ENCODE measurements around the gene ME3.
A peak's percentile ranks its signal among the peaks of the same experiment; 100 is the strongest.
"Not testable (repeated sequence)": the region's sequence is repeated elsewhere in the genome, so short reads cannot be mapped to it uniquely, and the experiment has no call there.

ME3 gene

DNA sequence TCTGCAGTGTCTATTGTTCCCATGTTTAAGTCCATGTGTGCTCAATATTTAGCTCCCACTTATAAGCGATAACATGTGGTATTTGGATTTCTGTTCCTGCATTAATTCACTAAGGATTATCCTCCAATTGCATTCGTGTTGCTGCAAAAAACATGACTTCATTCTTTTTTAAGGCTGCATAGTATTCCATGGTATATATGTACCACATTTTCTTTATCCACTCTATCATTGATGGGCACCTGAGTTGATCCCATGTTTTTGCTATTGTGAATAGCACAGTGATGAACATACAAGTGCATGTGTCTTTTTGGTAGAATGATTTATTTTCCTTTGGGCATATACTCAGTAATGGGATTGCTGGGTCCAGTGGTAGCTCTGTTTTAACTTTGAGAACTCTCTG, 109.6 kb downstream of the ME3 start:
- DNase-seq, result not testable (repeated sequence)

DNA sequence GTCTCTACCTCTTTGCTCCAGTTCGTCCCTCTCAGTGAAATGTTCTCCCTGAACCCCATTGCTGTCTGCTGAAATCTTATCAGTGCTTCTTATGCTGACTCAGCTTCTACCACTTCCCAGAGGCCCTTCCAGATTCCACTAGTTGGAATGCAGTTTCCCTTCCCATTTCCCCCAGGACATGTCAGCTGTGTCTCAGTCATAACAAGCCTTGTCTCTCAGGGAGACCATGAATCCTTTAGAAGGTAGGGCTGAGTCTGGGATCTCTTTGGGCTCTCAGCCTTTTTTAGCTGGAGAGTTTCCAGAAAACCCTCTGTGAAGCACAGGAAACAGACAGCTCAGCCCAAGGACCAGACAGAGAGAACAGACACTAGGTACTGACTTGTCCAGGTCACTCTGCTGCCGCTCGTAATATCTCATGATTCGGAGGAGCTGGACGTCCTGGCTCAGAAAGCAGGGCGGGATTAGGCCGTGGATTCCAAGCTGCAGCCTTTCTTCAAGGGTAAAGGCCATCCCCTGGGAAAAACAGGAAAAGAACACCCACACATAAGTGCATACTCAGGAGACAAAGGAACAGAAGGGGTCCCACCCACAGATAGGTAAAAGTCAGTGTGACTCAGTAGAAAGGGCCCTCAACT, 113.0 kb downstream of the ME3 start:
- DNase-seq, result no peak

DNA sequence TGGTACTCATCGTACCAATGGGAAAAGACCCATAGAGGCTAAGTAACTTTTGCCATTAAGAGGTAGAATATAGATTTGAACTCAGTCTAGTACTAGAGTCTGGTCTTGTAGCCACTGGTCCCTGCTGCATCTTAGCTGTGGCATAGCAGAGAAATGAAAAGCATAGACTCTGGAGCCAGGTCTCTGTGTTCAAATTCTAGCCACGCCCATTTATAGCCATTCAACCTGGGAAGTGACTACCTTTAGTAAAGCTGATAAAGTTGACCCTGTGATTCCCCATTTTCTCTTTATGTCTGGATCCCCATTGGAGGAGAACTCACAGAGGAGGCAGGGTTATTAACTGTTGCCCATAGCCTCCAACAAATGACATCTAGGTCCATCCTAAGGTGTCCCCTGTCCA, 113.6 kb downstream of the ME3 start:
- DNase-seq, result no peak

DNA sequence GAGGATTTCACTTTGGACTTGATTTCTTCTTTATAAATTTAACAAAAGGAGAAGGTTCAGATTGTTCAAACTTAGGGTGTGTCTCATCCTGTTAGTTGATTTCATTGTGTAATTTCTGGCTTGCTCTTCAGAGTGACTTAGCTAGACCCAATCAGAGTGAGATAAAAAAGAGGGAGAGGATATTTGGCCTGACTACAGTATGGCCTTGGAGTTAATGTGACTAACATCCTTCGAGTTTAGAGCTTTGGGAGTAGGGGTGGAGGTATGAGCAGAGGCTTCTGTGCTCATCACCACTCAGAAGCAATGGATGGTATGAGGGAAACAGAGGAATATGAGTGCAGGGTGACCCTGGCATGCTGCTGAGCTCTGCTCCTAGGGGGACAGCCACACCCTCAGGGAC, 114.2 kb downstream of the ME3 start:
- DNase-seq, result no peak

DNA sequence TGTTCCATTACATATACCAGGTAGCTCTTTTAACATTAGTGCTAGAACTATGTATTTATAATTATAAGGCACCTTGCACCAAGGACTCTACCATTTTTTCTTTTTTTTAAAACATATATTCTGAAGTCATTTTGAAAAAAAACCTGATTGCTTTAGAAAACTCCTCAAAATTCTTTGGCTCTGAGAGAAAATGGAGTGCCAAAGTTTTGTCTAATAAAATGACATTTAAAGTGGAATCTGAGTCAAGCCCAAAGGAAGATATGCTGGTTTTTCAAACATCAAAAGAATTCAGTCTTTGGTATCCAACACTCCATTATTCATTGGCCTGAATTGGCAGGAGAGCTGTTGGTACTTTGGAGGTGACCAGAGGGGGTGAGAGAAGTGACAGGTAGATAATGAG, 116.5 kb downstream of the ME3 start:
- DNase-seq, result no peak

DNA sequence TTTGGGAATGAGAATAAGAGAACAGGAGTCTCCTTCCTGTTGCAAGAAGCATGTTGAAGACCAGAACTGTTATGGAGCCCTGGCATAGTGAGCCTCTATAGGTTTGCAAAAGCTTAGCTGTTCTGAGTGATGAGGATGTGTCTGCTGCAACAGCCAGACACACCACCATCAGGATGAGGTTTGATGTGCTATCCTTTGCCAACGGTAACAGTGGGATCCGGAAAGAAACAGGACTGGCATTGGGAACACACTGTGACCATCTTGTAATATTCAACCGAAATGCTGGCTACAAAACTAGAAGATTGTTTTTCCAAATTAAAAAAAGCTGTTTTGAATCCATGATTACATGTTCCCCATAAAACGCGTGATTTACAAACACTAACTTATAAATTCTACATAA, 117.0 kb downstream of the ME3 start:
- DNase-seq, result peak in 5 of 58 donors; percentile 8 to 42 (median 10)

DNA sequence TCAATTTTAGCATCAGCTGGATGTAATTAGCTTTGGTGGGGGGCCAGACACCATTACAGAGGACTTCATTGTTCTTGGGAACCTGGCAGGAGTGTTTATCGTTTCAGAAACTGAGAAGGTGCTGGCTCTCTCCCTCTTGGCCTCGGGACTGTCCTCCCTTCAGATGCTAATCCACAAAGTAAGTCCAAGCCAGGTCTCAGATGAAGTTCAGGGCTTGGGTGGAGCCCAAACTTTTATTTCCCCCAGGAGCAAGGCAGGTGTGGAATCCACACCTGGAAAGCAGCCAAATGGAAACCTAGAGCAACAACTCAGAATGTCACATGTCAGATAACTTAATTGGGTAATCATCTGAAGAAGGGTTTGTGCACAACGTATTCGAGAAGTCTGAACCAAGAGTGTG, 119.2 kb downstream of the ME3 start:
- DNase-seq, result no peak

DNA sequence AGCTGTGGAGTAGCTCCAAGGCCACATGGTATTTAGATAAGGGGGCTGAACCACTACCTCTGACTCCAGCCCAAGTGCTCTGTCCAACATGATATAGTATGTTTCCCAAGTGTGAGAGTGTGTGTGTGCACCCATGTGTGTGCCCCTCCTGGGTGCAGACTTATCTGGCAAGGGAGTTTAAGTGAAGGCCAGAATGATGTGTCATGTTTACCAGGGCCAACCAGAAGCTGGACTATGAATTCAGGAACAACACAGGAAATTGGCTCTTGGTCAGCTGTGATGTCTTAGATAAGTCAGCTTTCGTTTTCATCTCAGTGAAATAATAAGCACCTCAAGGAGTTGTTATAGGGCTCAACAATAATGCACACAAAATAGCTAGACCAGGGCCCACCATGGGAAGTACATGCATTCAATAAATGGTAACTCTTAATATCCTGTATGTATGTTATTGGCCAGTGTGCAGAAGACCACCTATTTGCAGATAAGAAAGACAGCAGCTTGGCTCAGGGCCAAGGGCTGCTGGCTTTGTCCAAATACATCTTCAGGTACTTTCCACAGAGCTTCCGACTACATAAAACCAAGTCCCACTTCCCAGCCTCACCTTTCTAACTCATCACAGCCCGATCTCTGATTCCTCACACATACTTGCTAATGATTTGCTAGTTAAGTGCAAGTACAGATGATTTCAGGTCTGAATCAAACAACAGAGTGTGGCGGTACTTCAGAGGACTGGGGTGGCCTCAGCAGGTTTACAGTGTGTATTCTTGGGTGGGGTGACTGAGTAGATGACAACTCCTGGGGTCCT, 120.9 kb downstream of the ME3 start:
- DNase-seq, result no peak

DNA sequence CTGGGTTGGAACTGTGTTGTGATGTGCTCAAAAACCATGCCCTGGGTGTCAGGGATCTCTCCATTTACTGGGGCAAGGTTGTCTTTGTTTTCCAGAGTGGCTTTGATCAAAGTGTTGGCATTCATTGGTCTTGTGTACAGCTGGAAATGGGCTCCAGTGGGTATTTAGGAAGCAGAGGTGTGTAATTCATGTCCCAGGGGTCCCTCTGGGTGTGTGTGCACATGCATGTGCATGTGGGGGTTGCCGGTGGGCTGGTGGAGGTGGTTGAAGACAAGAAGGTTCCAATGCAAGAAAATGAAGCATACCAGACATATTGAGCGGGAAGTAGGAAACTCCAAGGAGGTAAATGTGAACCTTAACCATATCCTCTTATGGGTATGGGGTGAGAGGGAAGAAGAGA, 121.7 kb downstream of the ME3 start:
- DNase-seq, result no peak

DNA sequence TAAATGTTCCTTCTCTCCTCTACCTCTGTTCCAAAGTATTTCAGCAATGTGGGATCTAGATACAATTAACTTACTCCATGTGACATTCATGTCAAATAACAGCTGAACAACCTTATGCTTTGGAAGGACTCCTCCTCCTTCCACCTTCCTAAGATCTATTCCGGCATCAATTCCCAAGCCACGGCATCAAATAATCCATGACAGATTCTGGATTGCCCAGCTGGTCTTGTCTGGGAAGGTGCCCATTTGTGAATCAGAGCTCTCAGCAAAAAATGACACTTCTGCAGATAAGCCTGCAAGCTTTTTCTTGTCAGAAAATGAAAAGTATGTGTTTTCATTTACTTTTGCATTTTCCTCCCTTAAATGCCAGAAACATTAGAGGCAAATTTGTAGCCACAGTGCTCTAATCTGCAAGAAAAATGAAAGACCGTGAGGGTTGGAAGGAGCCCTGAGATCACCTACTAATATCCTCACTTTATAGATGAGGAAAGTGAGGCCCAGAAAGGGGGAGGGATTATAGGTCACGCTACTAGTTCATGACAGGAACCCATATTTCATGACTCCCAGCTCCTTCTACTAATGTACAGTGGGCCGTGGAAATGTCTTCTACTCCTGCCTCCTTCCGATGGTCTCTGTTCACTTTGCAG, 124.0 kb downstream of the ME3 start:
- peak in 21 of 58 donors; percentile 3 to 60 (median 26) for DNase-seq

DNA sequence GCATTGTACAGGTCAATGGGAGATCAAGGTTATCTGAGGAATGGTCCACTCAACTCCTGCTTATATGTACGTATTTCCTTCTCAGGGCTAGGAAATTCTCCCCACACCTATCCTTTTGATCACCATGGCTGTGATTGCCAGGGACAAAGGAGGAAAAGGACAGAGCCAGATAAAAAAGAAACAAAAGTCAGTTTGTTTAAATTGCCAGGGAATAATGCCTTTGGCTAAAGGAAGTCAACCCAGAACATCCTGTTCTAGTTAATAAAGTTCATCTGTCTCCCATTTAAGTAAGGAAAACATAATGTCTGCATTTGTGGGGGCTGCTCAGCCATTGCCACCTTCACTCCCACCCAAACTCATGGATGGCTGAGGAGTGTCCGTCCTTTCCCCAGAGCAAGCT, 124.7 kb downstream of the ME3 start:
- peak in 3 of 58 donors; percentile 16 to 50 (median 23) for DNase-seq

DNA sequence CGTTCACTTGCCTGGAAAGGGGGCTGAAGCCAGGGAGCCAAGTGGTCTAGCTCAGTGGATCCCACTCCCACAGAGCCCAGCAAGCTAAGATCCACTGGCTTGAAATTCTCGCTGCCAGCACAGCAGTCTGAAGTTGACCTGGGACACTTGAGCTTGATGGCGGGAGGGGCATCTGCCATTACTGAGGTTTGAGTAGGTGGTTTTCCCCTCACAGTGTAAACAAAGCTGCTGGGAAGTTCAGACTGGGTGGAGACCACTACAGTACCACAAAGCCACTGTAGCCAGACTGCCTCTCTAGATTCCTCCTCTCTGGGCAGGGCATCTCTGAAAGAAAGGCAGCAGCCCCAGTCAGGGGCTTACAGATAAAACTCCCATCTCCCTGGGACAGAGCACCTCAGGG, 131.1 kb downstream of the ME3 start:
- DNase-seq, result not testable (repeated sequence)

DNA sequence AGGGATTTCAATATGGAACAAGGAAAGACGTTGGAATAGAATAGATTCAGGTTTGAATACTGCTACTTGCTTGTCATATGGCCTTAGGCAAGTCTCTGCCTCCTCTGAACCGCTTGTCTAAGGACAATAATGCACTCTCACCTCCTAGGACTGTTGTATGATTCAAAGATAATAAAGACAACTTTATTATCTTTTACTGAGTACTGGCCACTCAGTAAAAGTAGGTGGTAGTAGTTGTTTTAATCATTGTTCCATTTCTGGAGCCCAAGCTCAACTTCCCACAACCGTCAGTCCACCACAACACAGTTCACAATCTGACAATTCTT, 134.2 kb downstream of the ME3 start:
- no peak for DNase-seq

DNA sequence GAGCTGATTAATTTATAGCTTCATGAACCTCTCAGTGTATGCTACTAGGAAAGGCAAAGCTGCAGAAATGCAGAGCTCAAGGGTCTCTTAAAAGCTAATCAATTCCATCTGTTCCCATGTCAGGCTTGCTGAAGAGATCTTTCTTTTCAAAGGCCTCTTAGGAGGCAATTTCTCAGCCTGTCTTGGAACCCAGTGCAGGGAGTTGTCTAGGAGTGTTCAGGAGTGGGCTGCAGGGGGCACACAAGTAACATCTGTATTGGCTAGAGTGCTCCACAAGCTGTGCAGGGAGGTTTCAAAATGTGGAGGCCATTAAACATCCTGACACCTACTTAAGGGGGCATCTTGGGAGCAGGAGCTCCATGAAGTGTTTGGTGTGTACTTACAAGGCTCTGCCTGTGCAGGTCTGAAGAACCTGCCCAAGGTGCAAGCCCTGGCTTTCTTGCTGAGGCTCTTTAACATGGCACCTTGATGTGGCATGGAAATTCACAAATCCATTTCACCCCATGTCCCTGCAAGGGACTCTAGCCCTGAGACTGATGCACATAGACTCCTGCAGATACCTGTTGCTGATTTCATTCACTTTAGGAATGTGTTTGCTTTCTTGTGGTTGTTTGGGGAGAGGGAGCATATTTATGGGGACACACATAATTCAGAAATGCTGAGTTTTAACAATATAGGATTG, 134.7 kb downstream of the ME3 start:
- DNase-seq, result no peak

DNA sequence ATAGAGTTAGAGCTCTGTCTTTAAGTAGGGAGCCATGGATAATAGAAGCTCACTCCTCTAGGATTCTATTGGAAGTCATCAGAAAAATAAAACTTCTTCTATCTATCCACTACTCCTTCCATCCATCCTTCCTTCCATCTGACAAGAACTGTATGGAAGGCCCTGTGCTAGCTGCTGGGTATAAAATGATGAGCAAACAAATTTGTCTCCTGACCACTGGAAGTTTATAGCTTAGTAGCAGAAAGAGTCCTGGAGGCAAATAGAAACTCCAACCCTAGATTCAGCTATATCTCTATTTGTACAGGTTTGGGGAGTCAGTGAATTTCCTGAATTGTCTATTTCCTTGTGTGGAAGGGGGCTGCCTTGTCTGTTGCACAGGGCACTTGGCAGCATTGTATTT, 136.6 kb downstream of the ME3 start:
- DNase-seq, result no peak

DNA sequence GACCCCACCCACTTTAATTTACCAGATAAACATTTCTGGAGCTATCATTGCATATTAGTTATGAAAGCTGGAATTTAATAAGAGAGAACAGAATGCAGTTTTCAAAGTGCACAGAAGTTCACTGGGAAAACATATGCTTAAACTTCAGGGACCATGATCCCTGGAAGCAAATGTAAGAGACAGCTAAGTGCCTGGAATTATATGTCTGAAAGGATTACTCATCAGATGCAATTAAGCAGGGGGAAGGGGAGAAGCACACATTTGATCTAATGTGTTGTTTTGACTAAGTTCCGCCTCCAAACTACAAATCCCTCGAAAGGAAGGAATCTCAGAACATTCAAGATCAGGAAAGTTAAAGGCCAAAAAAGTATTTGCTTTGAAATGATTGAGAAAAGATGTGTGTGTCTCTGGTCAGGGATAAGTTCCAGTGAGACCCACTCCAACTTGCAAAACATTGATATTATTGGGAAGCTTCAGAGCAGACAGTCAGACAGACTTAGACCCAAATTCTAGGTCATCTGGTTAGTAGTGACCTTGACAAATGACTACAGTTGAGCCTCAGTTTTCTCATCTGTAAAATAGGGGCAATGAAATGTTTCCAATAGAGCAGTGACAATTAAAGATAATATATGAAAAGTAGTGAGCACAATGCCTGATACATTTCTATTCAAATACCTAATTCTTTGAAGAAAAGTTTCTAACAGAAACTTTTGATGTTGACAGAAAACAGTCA, 147.6 kb downstream of the ME3 start:
- DNase-seq, result no peak

DNA sequence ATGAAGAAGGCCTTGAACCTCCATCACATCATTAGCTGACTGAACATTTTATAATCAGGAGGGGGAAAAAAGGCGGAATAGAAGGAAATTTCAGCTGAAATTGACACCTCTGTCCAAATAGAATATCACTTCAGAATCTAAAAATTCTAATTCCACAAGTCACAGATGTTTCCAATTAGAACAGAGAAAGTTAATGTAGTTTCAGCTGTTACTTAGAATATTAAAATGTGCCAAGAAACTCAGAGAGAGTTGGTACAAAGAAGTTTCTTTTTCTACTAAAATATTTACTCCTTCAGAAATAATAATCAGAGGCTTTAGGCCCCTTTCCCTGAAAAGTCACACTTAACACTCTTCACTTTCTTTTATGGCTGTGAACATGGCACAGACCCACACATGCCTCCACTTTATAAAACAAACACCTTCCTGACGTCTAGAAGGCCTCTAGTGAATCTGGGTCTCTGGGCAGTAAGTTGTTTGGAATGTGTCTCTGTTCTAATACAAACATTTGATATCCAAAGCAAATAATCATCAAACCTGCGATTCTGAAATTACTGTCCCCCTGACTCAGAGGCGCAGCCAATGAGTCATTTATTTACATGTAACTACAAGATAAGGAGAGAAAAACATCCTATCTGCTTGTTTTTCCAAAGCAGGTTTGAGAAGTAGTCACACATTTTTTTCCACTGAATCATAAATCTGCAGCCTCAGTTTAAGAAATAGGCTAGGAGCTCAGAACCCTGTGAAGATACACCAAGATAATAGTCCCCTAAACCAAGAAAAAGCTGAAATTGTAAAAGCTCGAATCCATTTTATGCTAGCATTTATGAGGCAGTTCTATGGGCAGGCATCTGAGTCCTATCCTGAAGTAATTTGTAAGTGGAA, 148.4 kb downstream of the ME3 start:
- DNase-seq, result no peak

DNA sequence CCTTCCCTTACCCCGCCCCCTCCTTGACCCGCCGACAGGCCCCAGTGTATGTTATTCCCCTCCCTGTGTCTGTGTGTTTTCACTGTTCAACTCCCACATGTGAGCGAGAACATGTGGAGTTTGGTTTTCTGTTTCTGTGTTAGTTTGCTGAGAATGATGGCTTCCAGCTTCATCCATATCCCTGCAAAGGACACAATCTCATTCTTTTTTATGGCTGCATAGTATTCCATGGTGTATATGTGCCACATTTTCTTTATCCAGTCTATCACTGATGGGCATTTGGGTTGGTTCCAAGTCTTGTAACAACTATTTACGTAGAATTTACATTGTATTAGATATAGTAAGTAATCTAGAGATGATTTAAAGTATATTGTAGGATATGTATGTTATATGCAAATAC, 149.9 kb downstream of the ME3 start:
- DNase-seq, result not testable (repeated sequence)

DNA sequence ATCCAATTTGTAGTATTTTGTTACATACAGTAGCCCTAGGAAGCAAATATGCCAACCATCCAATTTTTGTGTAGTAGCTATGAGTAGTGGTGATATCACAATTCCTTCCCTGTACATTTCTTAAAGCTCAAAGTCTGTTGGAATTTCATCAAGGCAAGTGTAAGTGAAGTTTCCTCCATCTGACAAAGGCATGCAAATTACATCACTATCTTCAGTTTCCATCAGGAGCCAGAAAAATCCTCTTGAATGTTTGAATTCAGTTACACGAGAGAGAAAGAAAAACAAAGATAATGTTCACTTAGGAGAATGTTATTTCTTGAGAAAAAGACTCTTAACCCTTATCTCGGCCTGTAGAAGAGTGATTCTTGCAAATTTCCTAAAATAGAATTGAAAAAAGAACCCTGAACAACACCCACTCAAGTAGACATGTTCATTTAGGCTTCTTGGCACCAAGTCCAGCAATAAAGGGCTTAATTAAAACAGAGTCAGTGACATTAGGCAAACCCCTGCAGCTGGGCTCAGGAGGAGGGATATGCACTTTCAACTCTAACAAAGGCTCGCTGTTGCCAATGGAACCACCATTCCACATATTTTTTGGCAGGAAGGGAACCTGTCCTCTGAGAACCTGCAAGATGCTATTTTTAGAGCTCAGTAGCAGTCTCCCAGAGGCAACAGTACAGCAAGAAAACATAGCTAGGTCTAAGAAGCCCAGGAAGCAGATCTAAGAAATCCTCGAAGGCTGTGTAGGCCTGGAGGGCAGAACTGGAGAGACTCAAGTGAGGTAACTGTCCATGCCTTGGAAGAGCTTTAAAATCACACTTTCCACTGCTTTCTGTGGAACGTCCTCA, 153.1 kb downstream of the ME3 start:
- DNase-seq, result peak in 1 of 58 donors; percentile 9
